Measurements from ENCODE around the gene LAPTM4A.
"Not testable (repeated sequence)": the region's sequence is repeated elsewhere in the genome, so short reads cannot be mapped to it uniquely, and the experiment has no call there.

The LAPTM4A gene

GRCh38 chr2:20089715-20090464 lies 38.5 kb upstream of the LAPTM4A start:
- ChIA-PET CTCF (interaction anchor here (1.2 to 2.0 kb wide), 5 partner anchors 12 to 135 kb away, joined by 3 to 9 read pairs (median 5); no protein-coding TSS in a partner anchor), POLR2A (no interaction called here)
- TF ChIP-seq CTCF (IDR thresholded peaks at IDR 0.05; ENCODE audit: control extremely low read depth, extremely low read depth, low read depth, missing control alignments) = no peak
- DNase-seq (ENCODE audit: extremely low spot score) = no peak

- DNase-seq (ENCODE audit: extremely low spot score); CTCF ChIA-PET; POLR2A ChIA-PET: not testable (repeated sequence)
These were observed 34.5 kb upstream of the LAPTM4A start for GRCh38 chr2:20085909-20086308.

GRCh38 chr2:20082812-20083211 lies 31.4 kb upstream of the LAPTM4A start:
- CTCF ChIA-PET; DNase-seq (ENCODE audit: extremely low spot score); POLR2A ChIA-PET: not testable (repeated sequence)

GRCh38 chr2:20081841-20082240 lies 30.4 kb upstream of the LAPTM4A start:
- DNase-seq (ENCODE audit: extremely low spot score) = no peak
- TF ChIP-seq CTCF (IDR thresholded peaks at IDR 0.05; ENCODE audit: control extremely low read depth, extremely low read depth, low read depth, missing control alignments) = no peak
- POLR2A ChIA-PET = no interaction called here
- CTCF ChIA-PET = no interaction called here

- DNase-seq (ENCODE audit: extremely low spot score) = no peak
- no peak for TF ChIP-seq CTCF (IDR thresholded peaks at IDR 0.05; ENCODE audit: control extremely low read depth, extremely low read depth, low read depth, missing control alignments)
- CTCF ChIA-PET = no interaction called here
- POLR2A ChIA-PET = no interaction called here
These were observed 29.5 kb upstream of the LAPTM4A start for GRCh38 chr2:20080839-20081415.

- POLR2A ChIA-PET = no interaction called here
- CTCF ChIA-PET = no interaction called here
- no peak for TF ChIP-seq CTCF (IDR thresholded peaks at IDR 0.05; ENCODE audit: control extremely low read depth, extremely low read depth, low read depth, missing control alignments)
- DNase-seq (ENCODE audit: extremely low spot score) = no peak
These were observed 29.0 kb upstream of the LAPTM4A start for GRCh38 chr2:20080428-20080827.

GRCh38 chr2:20079546-20080115 lies 28.2 kb upstream of the LAPTM4A start:
- ChIA-PET POLR2A (no interaction called here), CTCF (interaction anchor here (0.7 to 1.0 kb wide), 2 partner anchors 16 to 124 kb away, joined by 3 to 5 read pairs; no protein-coding TSS in a partner anchor)

More at GRCh38 chr2:20079546-20080115, 28.2 kb upstream of the LAPTM4A start:
- no peak for TF ChIP-seq CTCF (IDR thresholded peaks at IDR 0.05; ENCODE audit: control extremely low read depth, extremely low read depth, low read depth, missing control alignments)
- no peak for DNase-seq (ENCODE audit: extremely low spot score)
